ENCODE results near the gene RNU4-1.
"Not testable (repeated sequence)": the region's sequence is repeated elsewhere in the genome, so short reads cannot be mapped to it uniquely, and the experiment has no call there.

RNU4-1 gene

DNA sequence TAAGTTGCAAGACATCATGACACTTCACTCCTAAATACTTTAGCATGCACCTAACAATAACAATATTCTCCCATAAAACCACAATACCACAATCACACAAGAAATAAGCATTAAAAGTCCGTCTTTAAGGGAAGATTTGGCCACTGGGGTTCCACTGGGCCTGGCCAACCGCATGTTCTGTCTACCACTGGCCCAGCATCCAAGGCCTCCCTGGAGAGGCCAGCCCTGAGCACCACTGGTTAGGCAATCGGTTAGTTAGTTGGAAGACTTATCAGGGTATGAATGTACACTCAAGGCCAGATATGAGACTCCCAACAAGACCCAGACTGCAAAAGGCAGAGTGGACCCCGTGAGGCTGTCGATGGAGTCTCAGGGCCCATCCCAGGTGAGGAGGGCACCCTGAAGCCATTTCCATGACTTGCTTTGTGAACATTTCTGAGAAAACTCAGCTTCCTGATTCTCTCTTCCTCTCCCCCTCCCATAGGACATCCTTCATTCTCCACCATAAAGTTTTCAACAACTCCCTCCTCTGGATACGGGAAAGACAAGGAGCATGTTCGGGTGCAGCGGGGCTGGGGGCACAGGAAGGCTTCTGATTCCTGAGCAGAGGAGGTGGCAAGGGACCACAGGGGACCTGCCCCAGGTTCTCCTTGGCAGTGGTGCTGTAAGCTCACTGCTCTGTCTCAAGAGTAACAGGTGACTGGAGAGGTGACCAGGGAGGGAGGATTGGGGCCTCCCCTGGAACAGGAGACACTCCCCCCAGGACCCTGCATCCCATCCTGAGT is 33.4 kb downstream of the RNU4-1 start:
- no peak overlapping the region for H3K4me3 ChIP-seq (ENCODE audit: low read depth, low read length)

DNA sequence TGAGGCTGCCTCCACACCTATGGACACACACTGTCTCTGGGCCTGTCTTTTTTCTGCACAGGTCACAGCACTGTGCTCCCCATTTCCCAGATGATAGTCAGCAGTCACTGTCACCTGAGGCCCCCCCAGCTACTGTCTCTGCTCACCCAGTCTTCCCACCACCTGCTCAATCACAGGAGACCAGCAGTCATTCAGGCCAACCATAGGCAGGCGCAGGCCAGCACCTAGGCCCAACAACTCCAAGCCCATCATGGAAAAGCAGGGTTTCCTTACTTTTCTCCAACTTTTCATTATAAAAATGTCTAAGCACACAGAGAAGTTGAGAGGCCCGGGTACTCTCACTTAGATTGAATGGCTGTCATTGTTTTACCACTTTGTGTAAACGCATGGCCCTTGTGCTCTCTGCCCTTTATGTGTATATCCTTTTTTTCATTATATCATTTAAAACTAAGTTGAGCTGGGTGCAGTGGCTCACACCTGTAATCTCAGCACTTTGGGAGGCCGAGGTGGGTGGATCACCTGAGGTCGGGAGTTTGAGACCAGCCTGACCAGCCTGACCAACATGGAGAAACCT is 34.6 kb downstream of the RNU4-1 start:
- no peak overlapping the region for H3K4me3 ChIP-seq (ENCODE audit: low read depth, low read length)

DNA sequence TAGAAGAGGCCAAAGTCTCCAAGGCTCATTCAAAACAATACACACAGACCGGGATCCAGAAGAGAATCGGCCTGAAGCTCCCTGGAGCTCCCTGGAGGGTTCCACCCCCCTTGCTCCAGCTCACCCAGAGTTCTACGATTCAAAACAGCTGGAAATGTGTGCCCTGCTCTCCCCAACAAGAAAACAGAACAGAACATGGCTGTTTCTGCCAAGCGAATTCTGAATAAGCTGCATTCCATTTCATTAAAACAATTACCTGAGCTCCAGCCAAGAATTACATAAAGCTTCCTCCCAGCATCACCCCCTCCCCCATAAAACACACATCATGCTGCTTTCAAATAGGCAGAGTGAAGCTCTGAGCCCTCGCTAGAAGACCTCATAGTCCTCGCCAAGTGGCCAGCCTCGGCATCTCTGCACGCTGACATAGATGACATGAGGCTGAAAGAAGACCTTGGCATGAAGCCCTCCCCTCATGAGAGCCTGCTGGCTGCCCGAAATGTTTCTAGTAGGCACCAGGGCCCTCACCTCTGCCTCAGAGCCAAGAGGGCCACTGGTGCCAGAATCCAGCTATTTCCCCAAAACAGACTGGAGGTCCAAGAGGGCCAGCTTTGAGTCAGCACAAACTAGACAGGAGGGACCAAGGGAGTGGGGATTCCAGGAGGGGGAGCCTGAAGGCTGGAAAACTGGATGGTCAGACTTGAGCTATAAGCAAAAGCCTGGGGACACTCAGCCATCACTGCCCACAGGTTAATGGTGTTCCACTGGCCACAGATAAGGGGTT is 35.8 kb downstream of the RNU4-1 start:
- H3K4me3 ChIP-seq (ENCODE audit: low read depth, low read length), result no peak overlapping the region

DNA sequence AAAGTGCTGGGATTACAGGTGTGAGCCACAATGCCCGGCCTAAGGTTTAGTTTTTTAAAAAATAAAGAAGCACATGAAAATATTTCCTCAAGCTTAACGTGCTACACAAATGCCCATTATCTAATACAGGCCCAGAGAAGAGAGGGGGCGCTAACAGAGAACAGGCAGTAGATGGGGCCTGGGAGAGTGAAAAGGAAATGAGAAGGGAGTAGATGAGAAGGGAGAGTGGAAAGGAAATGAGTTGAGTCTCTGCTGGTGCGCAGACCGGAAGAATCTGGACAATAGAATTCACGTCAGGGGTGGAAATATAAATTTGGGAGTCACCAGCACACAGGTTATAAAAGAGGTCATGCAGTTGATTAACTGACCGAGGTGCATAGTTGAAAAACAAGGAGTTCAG is 38.2 kb downstream of the RNU4-1 start:
- no peak overlapping the region for H3K4me3 ChIP-seq (ENCODE audit: low read depth, low read length)

DNA sequence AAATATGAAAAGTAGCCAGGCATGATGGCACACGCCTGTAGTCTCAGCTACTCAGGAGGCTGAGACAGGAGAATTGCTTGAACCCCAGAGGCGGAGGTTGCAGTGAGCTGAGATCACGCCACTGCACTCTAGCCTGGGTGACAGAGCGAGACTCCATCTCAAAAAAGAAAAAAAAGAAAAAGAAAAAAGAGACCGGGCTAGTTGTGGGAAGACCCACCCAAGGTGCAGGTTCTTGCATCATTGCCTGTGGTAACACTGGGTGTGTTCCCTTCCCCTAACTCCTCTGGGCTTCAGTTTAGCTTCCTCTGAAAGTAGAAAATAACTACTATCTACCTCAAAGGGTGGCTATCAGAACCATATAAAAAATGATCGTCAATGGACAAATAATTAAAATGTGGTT is 39.7 kb downstream of the RNU4-1 start:
- not testable (repeated sequence) for H3K4me3 ChIP-seq (ENCODE audit: low read depth, low read length)

DNA sequence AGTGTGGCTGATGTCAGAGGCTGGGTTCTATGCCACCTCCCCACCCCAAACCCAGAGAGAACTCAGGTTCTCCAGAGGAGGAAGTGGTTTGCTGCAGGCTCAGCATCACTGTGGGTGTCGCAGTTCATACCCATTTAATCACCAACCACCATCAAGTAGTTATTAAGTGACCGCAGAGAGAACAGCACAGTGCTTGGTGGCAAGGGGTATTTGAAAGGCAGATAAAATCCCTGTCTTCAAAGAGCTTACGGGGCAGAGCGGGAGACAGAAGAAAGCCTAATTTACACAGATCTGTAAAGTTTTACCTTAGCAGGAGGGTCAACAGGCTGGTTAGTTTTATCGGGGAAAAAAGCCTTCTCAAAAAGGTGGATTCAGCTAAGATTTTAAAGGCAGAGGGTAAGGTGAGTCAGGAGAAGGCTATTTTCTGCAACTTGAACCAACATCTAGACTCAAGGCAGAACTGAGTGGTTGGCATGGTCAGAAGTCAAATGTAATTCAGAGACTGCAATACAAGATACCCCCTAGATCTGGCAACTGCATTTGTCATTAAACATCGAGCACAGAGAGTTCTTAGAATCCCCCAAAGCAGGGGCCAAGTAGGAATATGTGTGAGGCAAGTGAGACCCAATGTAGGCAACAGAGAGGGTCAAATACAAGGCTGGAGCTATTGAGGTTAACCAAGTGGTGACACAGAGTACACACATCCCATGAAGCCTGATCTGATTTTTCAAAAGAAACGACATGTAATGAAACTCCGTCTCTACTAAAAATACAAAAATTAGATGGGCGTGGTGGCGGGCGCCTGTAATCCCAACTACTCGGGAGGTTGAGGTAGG is 40.7 kb downstream of the RNU4-1 start:
- H3K4me3 ChIP-seq (ENCODE audit: low read depth, low read length), result no peak overlapping the region

DNA sequence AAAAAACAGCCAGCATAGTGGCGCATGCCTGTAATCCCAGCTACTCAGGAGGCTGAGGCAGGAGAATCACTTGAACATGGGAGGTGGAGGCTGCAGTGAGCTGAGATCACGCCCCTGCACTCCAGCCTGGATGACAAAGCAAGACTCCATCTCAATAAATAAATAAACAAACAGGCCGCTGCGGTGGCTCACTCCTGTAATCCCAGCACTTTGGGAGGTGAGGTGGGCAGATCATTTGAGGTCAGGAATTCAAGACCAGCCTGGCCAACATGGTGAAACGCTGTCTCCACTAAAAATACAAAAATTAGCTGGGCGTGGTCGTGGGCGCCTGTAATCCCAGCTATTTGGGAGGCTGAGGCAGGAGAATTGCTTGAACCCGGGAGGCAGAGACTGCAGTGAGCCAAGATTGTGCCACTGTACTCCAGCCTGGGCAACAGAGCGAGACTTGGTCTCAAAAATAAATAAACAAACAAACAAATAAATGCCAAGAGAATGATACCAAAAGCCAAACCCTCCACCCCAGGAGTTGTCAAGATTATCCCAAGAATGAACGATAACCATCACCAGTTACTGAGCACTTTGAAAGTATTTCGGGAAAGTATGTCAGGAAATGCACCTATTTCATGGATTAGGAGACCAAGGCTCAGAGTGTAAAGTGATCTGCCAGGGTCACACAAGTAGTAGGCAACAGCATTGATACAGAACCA is 41.5 kb downstream of the RNU4-1 start:
- H3K4me3 ChIP-seq (ENCODE audit: low read depth, low read length), result not testable (repeated sequence)

DNA sequence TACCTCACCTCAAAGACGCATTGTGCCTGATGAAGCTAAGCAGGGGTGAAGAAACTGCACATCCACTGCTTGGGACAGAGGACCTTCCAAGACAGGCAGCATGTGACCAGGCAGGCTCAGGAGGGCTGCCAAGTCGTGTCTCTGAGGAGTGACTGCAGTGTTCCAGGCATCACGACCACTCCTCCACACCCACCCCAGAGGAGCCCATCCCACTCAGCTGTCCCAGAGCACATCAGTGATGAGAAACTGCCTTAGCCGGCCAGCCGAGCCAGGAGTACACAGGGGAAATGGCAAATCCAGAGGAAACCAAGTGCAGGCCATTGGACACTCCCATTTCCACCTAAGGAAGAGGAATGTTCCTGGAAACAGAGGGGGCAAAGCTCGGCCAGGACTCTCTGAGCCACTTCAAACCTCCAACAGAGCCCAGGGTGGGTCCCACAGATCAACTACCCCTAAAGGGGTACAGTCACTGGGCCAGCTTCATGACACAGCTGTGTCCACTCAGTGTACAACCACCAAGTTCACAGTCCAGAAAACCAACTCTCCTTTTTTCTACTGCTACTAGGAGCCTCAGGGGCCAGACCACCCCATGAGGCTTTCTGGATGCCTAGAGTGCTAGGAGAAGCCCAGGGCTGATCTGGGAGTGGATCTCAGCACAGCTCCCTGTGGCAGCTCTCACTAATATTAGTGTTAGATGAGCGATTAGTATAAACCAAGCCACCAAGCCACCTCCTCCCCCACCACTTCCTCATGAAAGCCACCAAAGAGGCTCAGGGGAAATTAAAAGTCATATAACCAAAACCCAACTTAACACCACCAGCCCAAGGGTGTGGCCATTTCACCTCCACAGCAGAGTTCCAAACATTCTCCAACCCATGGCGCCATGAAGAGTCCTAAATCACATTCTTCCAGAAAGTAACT is 42.9 kb downstream of the RNU4-1 start:
- H3K4me3 ChIP-seq (ENCODE audit: low read depth, low read length), result no peak overlapping the region

DNA sequence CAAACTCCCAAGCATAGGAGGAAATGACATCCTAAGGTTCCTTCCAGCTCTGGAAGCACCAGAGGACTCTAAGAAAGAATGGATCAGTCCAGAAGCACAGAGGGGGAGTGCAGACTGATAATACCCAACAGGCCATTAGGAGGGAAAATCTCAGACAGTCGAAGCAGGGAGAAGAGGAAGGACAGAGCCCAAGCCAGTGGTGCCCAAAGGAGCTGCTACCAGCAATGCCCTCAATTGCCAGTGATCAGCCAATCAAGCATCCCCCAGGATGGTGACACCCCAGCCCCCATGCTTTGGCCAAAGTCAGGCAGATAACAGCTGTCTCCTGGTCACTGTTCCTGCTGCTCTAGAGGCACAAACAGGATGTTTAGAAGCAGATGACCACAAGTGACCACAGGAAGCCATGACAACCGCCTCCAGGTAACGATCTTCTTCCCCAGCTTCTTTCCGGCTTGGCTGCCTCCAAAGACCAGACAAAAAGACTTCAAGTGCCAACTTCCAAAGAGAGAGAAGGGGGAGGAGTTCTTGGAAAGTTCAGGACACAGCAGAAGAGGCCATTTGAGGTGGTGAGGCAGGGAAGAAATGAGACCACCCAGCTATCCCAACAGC is 43.7 kb downstream of the RNU4-1 start:
- H3K4me3 ChIP-seq (ENCODE audit: low read depth, low read length), result no peak overlapping the region

DNA sequence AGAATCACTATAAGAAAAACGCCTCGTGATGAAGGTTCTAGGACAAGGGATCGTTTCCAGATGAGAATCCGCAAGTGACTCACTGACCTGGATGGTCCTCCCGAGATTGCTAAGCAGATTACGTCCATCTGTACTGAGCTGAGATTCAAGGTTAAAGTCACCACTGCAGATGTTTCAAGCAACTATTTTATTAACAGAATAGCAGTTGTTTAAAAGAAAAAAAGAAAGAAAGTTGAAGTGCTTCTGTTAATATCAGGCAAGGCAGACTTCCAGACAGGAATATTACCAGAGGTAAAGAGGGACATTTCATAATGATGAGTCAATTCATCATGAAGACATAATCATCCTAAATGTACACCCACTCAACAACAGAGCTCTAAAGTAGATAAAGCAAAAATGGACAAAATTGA is 45.4 kb downstream of the RNU4-1 start:
- H3K4me3 ChIP-seq (ENCODE audit: low read depth, low read length), result no peak overlapping the region

DNA sequence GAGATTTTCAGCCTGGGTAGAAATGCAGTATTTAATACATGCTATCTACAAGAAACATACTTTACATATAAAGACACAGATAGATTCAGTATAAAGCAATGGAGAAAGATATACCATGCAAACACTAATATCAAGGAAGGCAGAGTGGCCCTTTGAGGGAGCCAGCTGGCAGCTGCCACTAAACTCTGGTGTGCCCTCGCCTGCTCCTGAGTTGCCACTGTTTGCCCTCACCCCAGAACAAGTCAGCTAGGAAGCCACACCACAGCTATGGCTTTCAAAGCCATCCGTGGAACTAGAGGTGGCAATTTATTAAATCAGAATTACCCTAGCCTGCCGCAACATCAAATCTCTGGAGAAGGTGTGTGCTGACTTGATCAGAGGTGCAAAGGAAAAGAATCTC is 45.9 kb downstream of the RNU4-1 start:
- H3K4me3 ChIP-seq (ENCODE audit: low read depth, low read length), result no peak overlapping the region

DNA sequence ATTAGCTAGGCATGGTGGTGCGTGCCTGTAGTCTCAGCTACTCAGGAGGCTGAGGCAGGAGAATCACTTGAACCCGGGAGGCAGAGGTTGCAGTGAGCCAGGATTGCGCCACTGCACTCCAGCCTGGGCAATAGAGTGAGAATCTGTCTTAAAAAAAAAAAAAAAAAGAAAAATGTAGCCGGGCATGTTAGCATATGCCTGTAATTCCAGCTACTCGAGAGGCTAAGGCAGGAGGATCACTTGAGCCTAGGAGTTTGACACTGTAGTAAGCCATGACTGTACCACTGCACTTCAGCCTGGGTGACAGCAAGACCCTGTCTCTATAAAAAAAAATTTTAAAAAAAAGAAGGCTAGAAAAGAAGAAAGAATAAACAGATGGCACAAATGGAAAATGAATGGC is 46.3 kb downstream of the RNU4-1 start:
- not testable (repeated sequence) for H3K4me3 ChIP-seq (ENCODE audit: low read depth, low read length)
